GM21737 (cell line): Measurements from ENCODE around the gene GLG1.
"Not testable (repeated sequence)": the region's sequence is repeated elsewhere in the genome, so short reads cannot be mapped to it uniquely, and the experiment has no call there.

Experiments
- ATAC-seq: cut with Tn5 transposase; IDR thresholded peaks from one replicate; pipeline ENCODE4 v1.9.1; 2021; ENCODE audit warnings: mild to moderate bottlenecking, moderate library complexity; ENCODE audit not compliant: unreplicated experiment

The GLG1 gene

DNA sequence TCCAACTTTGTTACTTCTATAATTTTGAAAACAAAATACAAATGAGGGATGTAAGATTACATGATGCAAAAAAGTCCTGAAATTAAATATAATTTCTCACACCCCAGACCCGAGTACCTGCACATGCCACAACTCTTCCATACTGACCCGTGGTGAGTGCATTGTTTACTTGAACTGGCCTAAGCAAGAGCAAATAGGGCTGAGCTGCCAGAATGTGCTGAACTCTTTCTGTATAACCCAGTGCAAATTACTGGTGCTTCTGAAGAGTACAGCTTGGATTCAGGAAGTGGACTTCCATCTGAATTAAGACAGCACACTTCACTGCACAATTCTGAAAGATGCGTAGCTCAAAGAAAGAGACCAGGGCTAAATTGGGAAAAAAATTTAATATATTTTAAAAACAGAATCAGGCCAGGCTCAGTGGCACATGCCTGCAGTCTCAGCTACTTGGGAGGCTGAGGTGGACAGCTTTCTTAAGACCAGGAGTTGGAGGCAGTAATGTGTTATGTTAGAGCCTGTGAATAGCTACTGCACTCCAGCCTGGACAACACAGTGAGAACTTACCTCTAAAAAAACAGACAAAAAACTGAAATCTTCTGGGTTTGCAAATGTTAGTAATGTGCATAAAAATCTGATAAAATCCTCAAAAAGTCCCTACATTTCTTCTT is 63.9 kb downstream of the GLG1 start:
- ATAC-seq = not testable (repeated sequence)

DNA sequence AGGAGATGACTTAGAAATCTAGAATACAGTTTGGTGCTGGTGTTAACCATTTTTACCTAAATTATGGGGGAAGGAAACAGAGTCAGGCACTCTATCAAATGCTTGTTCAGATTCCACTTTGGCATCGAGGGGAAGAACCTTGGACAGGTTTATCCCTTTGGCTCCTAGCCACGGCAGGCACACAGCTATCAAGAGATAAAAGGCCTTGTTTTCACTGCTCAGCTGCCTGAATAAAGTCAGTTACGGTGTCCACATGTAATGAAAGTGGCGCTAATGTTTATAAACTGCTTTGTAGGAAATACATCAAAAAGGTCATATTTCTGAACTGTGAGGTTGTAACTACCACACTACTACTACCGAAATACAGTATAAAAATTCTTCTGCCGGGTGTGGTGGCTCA is 66.3 kb downstream of the GLG1 start:
- ATAC-seq = not testable (repeated sequence)

DNA sequence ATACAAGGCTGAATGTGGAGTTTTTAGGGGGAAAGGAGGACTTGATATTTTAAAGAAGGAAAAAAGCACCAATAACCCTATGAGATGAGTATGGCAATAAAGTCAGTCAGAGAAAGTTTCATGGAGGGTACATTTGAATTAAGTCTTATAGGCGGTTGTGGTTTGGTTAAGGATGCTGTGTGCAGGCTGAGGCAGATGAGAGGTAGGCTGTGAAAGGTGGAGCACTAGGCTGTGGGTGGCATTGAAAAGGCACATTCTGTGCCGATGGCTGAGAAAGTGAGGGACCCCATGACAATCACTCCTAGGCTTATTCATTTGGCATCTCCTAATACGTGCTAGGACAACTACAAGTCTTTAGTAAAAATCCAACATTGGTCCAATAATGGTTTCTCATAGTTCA is 68.1 kb downstream of the GLG1 start:
- ATAC-seq = not testable (repeated sequence)

DNA sequence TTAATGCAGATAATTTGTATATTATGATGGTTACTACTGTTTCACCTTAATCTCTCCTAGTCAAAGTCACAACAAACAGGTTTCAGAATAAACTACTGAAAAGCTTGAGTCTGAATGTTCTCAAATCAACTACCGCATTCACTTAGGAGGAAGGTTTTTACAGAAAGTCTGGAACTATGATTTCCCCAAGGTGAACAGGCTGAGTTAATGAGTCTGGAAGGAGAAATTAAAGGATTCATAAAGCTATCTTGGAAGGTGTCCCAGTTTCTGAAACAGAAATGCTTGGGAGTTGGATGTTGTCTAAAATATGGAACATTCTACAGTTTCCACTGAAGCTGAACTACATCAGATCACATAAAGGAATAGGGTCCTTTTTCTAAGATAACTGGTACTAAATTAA is 69.2 kb downstream of the GLG1 start:
- ATAC-seq = not testable (repeated sequence)

DNA sequence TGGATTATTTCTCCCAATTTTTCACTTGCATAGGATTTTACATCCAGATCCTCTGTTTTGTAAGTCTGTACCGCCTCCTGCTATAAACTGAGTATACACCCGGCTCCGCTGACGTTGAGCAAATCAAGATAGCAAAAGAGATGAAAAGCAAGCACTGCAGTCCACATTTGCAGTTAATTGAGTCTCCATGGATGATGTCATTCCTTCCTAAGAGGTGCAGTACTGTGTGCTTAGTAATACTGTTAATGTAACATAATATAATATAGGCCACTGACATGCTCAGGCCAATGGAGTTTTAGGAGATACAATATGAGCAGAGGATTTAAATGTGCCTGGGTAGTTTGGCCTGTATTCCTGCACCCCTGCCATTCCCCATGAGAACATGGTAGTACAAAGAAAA is 72.3 kb downstream of the GLG1 start:
- ATAC-seq = not testable (repeated sequence)

DNA sequence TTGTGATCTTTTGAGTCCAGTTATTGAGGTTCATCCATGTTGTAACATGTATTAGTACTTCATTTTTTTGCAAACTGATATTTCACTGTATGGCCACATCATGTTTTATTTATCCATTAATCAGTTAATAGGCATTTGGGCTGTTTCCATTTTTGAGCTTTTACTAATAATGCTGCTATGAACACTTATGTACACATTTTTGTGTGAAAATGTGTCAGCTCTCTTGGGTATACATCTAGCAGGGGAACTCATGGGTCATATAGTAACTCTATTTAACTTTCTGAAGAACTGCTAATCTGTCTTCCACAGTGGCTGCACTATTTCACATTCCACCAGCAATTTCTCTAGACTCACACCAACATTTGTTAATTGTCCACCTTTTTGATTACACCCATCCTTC is 82.0 kb downstream of the GLG1 start:
- no peak for ATAC-seq

DNA sequence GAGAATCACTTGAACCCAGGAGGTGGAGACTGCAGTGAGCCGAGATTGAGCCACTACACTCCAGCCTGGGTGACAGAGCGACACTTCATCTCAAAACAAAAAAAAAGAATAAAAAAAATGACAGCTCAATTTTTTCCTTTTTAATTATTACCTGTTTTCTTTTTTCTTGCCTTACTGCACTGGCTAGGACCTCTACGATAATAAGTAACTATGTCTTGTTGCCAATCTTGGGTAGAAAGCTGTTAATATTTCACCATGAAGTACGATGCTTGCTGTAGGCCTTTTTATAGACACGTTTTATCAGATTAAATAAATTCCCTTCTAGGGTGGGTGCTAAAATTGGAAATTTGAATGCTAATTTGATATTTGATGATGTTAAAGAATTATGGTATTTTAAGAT is 82.8 kb downstream of the GLG1 start:
- no peak for ATAC-seq

DNA sequence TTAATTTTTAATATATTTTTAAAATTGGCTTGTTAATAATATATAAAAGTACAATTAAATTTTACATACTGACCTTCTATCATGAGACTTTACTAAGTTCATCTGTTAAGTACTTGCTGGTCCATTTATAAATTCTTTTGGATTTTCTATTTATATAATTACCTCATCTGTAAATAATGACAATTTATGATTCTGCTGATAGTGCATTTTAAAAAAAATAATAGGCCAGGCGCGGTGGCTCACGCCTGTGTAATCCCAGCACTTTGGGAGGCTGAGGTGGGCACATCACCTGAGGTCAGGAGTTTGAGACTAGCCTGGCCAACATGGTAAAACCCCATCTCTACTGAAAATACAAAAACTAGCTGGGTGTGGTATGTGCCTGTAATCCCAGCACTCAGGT is 83.2 kb downstream of the GLG1 start:
- not testable (repeated sequence) for ATAC-seq

DNA sequence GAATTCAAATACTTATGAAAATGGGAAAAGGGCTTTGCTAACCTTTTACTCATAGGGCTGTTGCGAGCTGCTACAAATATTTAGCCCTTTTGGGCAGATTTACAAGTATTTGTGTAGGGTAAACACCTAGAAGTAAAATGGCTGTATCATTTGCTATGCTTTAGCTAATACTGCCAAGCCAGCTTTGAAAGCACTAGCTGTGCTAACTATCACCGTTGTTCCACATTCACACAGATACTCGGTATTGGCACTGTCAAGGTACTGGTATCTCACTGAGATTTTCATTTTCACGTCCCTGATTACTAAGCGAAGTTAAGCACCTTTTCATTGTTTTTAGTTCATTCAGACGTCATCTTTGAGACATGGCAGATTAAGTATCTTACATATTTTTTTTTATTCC is 84.8 kb downstream of the GLG1 start:
- ATAC-seq = no peak

DNA sequence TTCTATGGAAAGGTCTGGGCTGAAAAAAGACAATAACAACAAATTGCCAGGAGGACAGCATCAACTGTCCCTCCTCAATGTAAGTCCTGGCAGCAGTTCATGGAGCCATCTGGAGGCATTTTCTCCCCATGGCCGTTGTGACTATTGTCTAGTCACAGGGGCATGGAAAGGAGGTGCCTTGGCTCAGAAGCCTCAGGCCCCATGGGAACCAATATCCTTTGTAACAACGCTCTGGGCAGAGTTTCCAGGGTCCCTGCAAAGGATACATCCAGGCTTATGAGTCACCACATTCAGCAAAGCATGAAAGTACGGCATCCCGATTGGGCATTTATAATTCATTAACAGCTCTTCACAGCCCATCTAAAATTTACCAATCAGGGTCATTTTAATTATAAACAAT is 85.2 kb downstream of the GLG1 start:
- no peak for ATAC-seq

DNA sequence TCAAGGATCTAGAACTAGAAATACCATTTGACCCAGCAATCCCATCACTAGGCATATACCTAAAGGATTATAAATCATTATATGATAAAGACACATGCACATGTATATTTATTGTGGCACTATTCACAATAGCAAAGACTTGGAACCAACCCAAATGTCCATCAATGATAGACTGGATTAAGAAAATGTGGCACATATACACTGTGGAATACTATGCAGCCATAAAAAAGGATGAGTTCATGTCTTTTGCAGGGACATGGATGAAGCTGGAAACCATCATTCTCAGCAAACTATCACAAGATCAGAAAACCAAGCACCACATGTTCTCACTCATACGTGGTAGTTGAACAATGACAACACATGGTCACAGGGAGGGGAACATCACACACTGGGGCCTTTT is 88.0 kb downstream of the GLG1 start:
- not testable (repeated sequence) for ATAC-seq

DNA sequence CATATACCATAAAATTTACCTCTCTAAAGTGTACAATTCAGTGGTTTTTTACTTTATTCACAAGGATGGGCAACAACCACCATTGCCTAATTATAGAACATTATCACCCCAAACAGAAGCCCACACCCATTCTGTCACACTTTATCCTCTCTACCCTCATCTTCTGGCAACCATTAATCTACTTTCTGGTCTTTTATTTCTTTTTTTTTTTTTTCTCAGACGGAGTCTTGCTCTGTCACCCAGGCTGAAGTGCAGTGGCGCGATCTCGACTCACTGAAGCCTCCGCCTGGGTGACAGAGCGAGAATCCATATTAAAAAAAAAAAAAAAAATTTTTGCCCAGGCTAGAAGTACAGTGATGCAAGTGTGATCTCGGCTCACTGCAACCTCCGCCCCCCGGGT is 95.0 kb downstream of the GLG1 start:
- ATAC-seq = no peak

DNA sequence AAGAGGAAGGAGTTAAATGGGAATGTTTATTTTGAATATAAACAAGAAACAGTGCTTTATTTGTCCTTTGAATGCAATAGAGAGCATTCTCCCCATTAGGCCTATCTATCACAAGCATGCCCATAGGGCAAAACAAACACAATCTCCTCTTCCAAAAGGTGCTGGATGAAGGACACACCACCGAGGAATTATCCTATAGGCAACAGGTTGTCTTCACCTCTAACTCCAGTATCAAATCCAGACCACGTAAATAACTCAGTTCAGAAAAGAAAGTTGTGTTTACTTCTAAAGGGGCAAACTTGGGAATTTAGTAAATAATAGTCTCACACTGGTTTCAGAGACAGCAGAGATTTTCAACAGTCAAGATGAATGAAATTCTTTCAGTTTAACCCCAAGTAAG is 101.9 kb downstream of the GLG1 start:
- no peak for ATAC-seq

DNA sequence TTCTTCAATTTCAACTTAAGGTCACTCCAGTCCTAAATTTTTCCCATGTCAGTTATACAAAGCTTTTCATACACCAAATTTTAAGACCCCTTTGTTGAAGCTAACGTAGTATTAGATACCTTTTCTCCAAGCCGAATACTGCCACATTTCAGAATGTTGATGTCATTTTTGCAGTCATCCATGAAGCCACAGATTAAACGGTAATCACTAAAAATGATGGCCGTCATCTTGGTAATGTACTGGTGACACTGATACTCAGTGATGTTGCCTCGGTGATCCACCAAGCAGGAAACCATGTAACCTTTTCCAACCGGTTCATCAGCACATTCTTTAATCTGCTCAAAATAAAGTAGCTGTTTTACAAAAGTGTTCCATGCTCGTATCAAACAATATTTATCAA is 103.5 kb downstream of the GLG1 start:
- no peak for ATAC-seq

DNA sequence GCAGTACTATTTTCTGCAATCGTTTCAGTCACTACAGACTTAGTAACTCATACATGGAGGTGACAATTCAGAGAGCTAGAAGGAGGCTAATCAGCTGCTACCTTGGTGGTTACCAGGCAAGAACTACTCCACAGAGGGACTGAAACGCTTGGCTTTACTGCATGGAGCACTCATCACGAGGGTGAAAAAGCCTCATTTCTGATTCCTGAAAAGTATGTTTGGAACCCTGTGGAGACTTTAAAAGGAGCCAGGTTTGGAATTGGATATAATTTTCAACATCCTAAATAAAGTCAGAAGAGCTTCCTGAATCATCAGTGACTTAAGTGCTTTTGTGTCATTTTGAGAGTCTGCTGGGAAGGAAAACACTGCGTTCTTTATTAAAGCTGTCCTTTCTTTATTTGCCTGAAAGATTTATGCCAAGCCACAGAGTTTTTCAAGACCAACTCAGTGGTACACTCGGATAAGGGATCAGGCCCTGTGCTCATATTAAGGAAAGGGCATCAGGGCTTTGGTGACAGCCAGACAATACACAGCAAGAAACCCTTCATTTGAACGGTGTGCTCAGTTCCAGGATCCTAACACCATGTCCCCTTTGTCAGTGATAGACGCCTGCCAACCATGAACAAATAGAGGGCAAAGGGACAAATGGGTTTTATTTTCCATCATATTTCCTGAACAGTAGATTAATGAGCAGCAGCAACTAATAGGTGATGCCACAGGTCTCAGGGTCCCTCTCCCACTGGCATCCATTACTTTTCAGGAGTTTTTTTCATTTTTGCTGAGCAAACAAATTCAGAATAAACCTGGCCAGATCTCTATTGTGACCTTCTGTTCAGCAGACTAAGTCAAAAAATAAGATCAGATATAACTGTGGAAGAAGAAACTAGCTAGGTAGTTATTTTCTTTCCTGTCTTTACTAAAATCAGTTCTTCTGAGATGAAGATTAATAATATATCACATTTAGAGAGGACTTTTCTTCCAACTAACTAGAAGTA is 105.1 kb downstream of the GLG1 start:
- ATAC-seq = no peak

DNA sequence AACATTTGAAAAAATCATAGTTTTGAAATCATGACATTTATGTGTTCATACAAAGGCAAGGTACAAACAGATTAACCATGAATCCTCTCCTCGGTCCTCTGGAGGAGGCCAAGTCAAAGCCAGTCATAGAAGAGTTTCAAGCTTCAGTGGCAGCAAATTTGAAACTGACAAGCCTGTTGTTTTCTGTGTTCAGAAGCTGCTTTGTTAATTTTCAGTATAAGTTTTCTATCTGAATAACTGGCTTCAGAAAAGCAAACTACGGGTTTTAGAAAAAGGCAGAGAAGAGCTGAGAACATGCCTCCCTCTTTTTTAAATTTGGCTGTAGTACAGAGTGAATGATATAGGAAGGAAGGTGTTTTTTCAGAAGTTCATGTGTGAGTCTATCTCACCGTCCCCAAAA is 106.0 kb downstream of the GLG1 start:
- ATAC-seq = no peak

DNA sequence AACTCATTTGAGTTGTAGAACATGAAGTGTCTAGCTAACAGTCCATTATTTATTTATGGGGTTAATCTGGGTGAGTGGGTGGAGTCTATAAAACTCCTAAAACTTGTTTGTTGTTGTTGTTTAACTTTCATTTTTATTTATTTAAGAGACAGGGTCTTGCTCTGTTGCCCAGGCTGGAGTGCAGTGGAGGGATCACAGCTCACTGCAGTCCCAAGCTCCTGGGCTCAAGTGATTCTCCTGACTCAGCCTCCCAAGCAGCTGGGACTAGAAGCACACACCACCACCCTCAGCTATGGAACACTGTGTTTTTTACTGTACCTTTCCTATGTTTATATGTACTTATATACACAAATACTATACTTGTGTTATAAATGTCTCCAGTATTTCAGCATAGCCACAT is 107.8 kb downstream of the GLG1 start:
- ATAC-seq = no peak

DNA sequence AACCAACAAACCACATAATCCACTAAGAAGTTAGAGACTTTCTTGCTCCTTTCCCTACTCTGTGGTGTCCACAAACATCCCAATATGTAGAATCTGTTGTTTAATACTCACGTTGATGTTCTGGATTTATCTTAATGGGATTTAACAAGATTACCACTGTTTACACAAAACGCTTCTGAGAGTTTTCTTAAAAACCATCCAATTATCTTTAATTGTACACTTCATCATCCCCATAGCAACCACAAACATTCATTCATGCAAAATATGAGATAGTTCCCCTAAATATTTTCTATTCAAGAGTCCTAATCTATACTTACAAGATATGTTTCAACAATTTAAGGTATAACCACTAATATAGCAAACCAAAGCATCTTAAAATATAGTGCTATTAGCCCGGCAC is 109.2 kb downstream of the GLG1 start:
- no peak for ATAC-seq

DNA sequence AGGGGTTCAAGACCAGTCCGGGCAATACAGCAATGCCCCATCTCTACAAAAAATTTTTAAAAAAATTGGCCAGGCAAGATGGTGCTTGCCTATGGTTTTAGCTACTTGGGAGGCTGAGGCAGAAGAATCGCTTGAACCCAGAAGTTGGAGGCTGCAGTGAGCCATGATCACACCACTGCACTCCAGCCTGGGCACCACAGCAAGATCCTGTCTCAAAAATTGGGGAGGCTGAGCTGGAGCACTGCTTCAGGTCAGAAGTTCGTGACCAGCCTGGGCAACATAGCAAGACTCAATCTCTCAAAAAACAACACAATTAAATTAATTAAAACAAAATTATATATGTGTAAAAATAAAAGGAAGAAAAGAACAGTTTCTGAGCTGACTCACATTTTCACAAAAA is 110.9 kb downstream of the GLG1 start:
- ATAC-seq = no peak

DNA sequence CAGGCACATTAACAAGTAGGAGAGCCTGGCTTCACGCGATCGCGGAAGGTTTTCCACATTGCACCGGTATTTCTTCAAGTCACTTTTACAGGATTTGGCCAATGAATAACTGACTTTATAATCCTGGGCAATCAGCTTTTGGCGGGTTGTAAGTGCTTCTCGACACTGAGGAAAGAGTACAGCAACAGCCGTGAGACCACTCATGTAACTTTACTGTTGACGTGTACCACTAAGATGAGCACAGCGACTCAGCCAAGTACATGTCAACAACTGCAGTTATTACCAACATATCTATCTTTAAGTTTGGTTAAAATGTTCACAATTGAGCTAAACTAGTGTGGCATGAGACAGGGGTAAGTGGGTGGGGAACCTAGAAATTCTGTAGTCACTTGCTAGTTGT is 113.9 kb downstream of the GLG1 start:
- ATAC-seq = no peak

DNA sequence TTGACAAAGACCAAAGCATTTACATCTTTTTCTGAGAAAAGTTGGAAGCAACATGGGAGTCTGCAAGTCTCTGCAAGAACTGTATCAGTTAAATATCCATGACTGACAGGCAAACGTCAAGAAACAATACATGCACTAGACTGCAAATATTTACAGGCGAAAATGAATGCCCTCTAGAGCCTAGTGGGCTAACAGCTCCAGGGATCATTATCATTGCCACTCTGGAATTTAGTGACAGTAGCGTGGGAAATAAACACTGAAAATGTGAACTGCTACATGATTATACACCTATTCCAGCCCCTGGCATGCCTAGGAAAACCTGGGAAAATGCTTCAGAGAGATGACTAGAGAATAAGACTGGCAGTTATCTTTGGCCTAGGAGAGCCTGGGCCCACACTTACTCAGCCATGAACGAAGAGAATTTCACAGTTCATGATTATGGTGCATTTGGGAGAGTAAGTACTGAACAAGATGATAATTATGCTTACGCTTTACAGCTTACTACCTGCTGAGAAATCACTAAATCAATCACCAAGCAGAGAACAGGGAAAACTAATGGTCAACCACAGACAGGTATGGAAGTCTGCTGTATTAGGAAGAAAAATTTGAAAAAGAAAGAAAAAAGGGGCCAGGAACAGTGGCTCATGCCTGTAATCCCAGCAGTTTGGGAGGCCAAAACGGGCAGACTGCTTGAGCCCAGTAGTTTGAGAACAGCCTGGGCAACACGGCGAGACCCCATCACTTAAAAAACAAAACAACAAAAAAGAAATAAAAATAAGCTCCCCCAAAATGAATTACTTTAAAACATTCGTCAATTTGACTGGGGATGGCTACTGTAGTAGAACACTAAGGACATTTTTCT is 119.0 kb downstream of the GLG1 start:
- ATAC-seq = no peak
